Measurements from ENCODE around the gene APBB1IP. TPM values are rescaled to one million over a fixed set of nuclear protein-coding genes. Genes with fewer than 3 reads are reported as not detected.

Gene APBB1IP
- total RNA-seq, 1 experiment from 2014 or later, result not detected

- peak overlapping the region; percentile 35 for H3K27ac Mint-ChIP-seq (ENCODE audit: low read depth, unreplicated experiment)
- no TSS peak for BruUV-seq (replicated peaks)
- H3K4me1 Mint-ChIP-seq (ENCODE audit: insufficient read depth, unreplicated experiment), result no peaks in the 10 kb centered on the region
- no peak for TF ChIP-seq CTCF (IDR thresholded peaks at IDR 0.05; ENCODE audit: unreplicated experiment)
- H3K9me3 Mint-ChIP-seq (ENCODE audit: unreplicated experiment), result no peaks in the 10 kb centered on the region
- no peak overlapping the region for H3K4me3 Mint-ChIP-seq (ENCODE audit: unreplicated experiment)
- CTCF ChIA-PET, result interaction anchor here (0.6 kb wide), 1 partner anchor 28 kb away, joined by 4 read pairs; no protein-coding TSS in a partner anchor
- no peaks in the 10 kb centered on the region for H3K27me3 Mint-ChIP-seq (ENCODE audit: insufficient read depth, unreplicated experiment)
- intact Hi-C loops (cut with micrococcal nuclease), result no loop called here
- POLR2A ChIA-PET, result no interaction called here
- DNase-seq (ENCODE audit: unreplicated experiment), result no peak
- H3K36me3 Mint-ChIP-seq (ENCODE audit: insufficient read depth, unreplicated experiment), result peaks cover 6% of the 10 kb centered on the region
These were observed 86.2 kb downstream of the APBB1IP start for GRCh38 chr10:26524161-26524896.

DNA sequence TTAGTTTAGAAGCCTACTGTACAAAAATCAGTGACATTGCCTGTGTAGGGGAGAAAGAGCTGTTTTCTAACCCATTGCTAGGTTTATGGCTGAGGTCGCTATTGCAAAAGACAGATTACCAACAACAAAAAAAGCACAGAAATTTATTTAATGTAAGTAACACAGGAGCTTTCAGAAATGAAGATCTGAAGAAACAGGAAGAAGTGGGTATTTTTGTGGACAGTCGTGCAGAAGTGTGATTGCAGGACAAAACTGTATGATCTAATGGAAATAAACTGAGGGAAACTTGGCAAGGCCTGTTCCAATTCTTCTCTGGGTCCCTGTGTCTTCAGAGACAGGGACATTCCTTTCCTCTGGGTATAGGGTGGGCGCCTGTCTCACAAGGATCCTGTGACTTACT is 87.4 kb downstream of the APBB1IP start:
- DNase-seq (ENCODE audit: unreplicated experiment), result no peak
- ChIA-PET CTCF (interaction anchor here (0.6 kb wide), 3 partner anchors 13 to 1528 kb away, joined by 3 read pairs; no protein-coding TSS in a partner anchor), POLR2A (no interaction called here)
- Mint-ChIP-seq H3K4me1 (ENCODE audit: insufficient read depth, unreplicated experiment) (no peaks in the 10 kb centered on the region), H3K27me3 (ENCODE audit: insufficient read depth, unreplicated experiment) (no peaks in the 10 kb centered on the region), H3K36me3 (ENCODE audit: insufficient read depth, unreplicated experiment) (peaks cover 6% of the 10 kb centered on the region), H3K4me3 (ENCODE audit: unreplicated experiment) (no peak overlapping the region), H3K9me3 (ENCODE audit: unreplicated experiment) (no peaks in the 10 kb centered on the region), H3K27ac (ENCODE audit: low read depth, unreplicated experiment) (no peak overlapping the region)
- BruUV-seq (replicated peaks), result no TSS peak
- TF ChIP-seq CTCF (IDR thresholded peaks at IDR 0.05; ENCODE audit: unreplicated experiment), result no peak
- intact Hi-C loops (cut with micrococcal nuclease), result no loop called here

- Mint-ChIP-seq H3K4me1 (ENCODE audit: insufficient read depth, unreplicated experiment) (no peaks in the 10 kb centered on the region), H3K9me3 (ENCODE audit: unreplicated experiment) (no peaks in the 10 kb centered on the region), H3K27ac (ENCODE audit: low read depth, unreplicated experiment) (no peak overlapping the region), H3K36me3 (ENCODE audit: insufficient read depth, unreplicated experiment) (peaks cover 6% of the 10 kb centered on the region), H3K4me3 (ENCODE audit: unreplicated experiment) (no peak overlapping the region), H3K27me3 (ENCODE audit: insufficient read depth, unreplicated experiment) (no peaks in the 10 kb centered on the region)
- intact Hi-C loops (cut with micrococcal nuclease), result no loop called here
- ChIA-PET POLR2A (no interaction called here), CTCF (interaction anchor here (0.6 kb wide), 1 partner anchor 29 kb away, joined by 3 read pairs; no protein-coding TSS in a partner anchor)
- no peak for TF ChIP-seq CTCF (IDR thresholded peaks at IDR 0.05; ENCODE audit: unreplicated experiment)
- no TSS peak for BruUV-seq (replicated peaks)
- no peak for DNase-seq (ENCODE audit: unreplicated experiment)
These were observed 88.9 kb downstream of the APBB1IP start for GRCh38 chr10:26527018-26527417.

- no TSS peak for BruUV-seq (replicated peaks)
- CTCF ChIA-PET, result interaction anchor here (1.2 kb wide), 1 partner anchor 193 kb away, joined by 3 read pairs; no protein-coding TSS in a partner anchor
- H3K4me3 Mint-ChIP-seq (ENCODE audit: unreplicated experiment), result no peak overlapping the region
- H3K4me1 Mint-ChIP-seq (ENCODE audit: insufficient read depth, unreplicated experiment), result no peaks in the 10 kb centered on the region
- no peak for DNase-seq (ENCODE audit: unreplicated experiment)
- H3K36me3 Mint-ChIP-seq (ENCODE audit: insufficient read depth, unreplicated experiment), result peaks cover 6% of the 10 kb centered on the region
- H3K9me3 Mint-ChIP-seq (ENCODE audit: unreplicated experiment), result no peaks in the 10 kb centered on the region
- H3K27ac Mint-ChIP-seq (ENCODE audit: low read depth, unreplicated experiment), result no peak overlapping the region
- H3K27me3 Mint-ChIP-seq (ENCODE audit: insufficient read depth, unreplicated experiment), result peaks cover 5% of the 10 kb centered on the region
- POLR2A ChIA-PET, result no interaction called here
- intact Hi-C loops (cut with micrococcal nuclease), result no loop called here
- TF ChIP-seq CTCF (IDR thresholded peaks at IDR 0.05; ENCODE audit: unreplicated experiment), result no peak
These were observed 89.9 kb downstream of the APBB1IP start for GRCh38 chr10:26528048-26528447.
